ENCODE data around the gene CCDC71L.

CCDC71L gene

DNA sequence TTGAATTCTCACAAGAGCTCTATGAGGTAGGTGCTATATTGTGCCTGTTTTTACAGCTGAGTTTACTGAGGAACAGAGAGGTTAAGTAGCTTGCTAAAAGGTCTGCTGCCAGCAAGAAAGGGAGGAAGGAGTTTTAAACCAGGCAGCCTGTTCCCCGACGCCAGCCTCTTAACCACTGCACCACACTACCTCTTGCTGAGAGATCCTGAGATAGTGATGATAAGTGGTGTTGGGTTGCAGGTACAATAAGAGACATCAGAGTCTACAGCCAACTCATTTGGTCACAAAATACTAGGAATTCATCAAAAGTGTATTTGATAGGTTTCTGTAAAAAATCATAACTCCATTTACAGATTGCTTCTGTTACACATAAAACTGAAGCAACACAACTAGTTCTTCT, 8.0 kb downstream of the CCDC71L start:
- no peak overlapping the region for H3K4me3 ChIP-seq (ENCODE audit: insufficient read depth, low read length, poor library complexity, severe bottlenecking)
- H3F3A ChIP-seq (ENCODE audit: insufficient read depth): peaks cover 4% of the 10 kb centered on the region; the same call in 1 of the 2 replicates
- no peak overlapping the region for H2AFZ ChIP-seq (ENCODE audit: low read depth, low read length, severe bottlenecking)
- H3K4me2 ChIP-seq (ENCODE audit: low read depth, low read length, poor library complexity, severe bottlenecking): no peak overlapping the region
- H3K9me3 ChIP-seq (ENCODE audit: insufficient read depth, low read length): no peaks in the 10 kb centered on the region
- no peaks in the 10 kb centered on the region for H3K27me3 ChIP-seq (ENCODE audit: low read length)
- H4K20me1 ChIP-seq (ENCODE audit: low read depth, low read length): no peaks in the 10 kb centered on the region
- H3K9me2 ChIP-seq (replicated peaks; ENCODE audit: insufficient read depth, low read length): no peaks in the 10 kb centered on the region
- no peaks in the 10 kb centered on the region for H3K79me2 ChIP-seq (ENCODE audit: insufficient read depth, low read length)
- H3K27ac ChIP-seq (ENCODE audit: low read depth, low read length): no peak overlapping the region
- H3K9ac ChIP-seq (ENCODE audit: low read length): no peak overlapping the region
- no peaks in the 10 kb centered on the region for H3K36me3 ChIP-seq (ENCODE audit: low read length)
- TF ChIP-seq CTCF (IDR thresholded peaks at IDR 0.05; ENCODE audit: insufficient read depth, low read length, poor library complexity, severe bottlenecking) (no peak), EZH2phosphoT487 (conservative IDR thresholded peaks at IDR 0.05; ENCODE audit: low read length) (no peak)

DNA sequence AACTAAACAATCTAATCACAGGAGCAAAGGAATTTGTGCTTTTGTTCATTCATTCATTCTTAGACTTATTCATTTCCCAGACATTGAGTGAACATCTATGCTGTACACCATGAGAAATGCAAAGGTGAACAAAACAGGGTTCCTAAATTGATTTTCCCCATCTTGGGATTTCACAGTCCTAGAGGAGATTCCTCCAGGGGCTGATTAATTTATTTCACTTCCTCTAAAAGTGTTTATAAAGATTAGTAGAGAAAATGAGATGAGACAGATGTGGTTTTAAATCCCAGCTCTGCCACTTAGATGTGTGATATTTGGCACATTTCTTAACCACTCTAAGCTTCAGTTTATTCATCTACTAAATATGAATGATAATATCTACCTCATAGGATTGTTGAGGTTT, 8.9 kb downstream of the CCDC71L start:
- Histone ChIP-seq H3K9me3 (ENCODE audit: insufficient read depth, low read length) (no peaks in the 10 kb centered on the region), H3K79me2 (ENCODE audit: insufficient read depth, low read length) (no peaks in the 10 kb centered on the region), H3K27me3 (ENCODE audit: low read length) (no peaks in the 10 kb centered on the region), H3K4me3 (ENCODE audit: insufficient read depth, low read length, poor library complexity, severe bottlenecking) (no peak overlapping the region), H3F3A (ENCODE audit: insufficient read depth) (peaks cover under 1% of the 10 kb centered on the region; the same call in 1 of the 2 replicates), H3K27ac (ENCODE audit: low read depth, low read length) (no peak overlapping the region), H3K9ac (ENCODE audit: low read length) (no peak overlapping the region), H3K9me2 (replicated peaks; ENCODE audit: insufficient read depth, low read length) (no peaks in the 10 kb centered on the region), H3K36me3 (ENCODE audit: low read length) (no peaks in the 10 kb centered on the region), H2AFZ (ENCODE audit: low read depth, low read length, severe bottlenecking) (no peak overlapping the region), H4K20me1 (ENCODE audit: low read depth, low read length) (no peaks in the 10 kb centered on the region), H3K4me2 (ENCODE audit: low read depth, low read length, poor library complexity, severe bottlenecking) (no peak overlapping the region)
- TF ChIP-seq CTCF (IDR thresholded peaks at IDR 0.05; ENCODE audit: insufficient read depth, low read length, poor library complexity, severe bottlenecking) (no peak), EZH2phosphoT487 (conservative IDR thresholded peaks at IDR 0.05; ENCODE audit: low read length) (no peak)

GRCh38 chr7:106646256-106646655, 14.7 kb downstream of the CCDC71L start:
- no peak overlapping the region for H2AFZ ChIP-seq (ENCODE audit: low read depth, low read length, severe bottlenecking)
- no peaks in the 10 kb centered on the region for H3K36me3 ChIP-seq (ENCODE audit: low read length)
- H3K4me2 ChIP-seq (ENCODE audit: low read depth, low read length, poor library complexity, severe bottlenecking): no peak overlapping the region
- TF ChIP-seq EZH2phosphoT487 (conservative IDR thresholded peaks at IDR 0.05; ENCODE audit: low read length) (no peak), CTCF (IDR thresholded peaks at IDR 0.05; ENCODE audit: insufficient read depth, low read length, poor library complexity, severe bottlenecking) (no peak)
- no peaks in the 10 kb centered on the region for H3F3A ChIP-seq (ENCODE audit: insufficient read depth)
- no peak overlapping the region for H3K27ac ChIP-seq (ENCODE audit: low read depth, low read length)
- H3K4me3 ChIP-seq (ENCODE audit: insufficient read depth, low read length, poor library complexity, severe bottlenecking): no peak overlapping the region
- H3K9me3 ChIP-seq (ENCODE audit: insufficient read depth, low read length): no peaks in the 10 kb centered on the region
- no peaks in the 10 kb centered on the region for H3K79me2 ChIP-seq (ENCODE audit: insufficient read depth, low read length)
- H3K27me3 ChIP-seq (ENCODE audit: low read length): no peaks in the 10 kb centered on the region
- no peak overlapping the region for H3K9ac ChIP-seq (ENCODE audit: low read length)
- H3K9me2 ChIP-seq (replicated peaks; ENCODE audit: insufficient read depth, low read length): no peaks in the 10 kb centered on the region
- H4K20me1 ChIP-seq (ENCODE audit: low read depth, low read length): no peaks in the 10 kb centered on the region
